ENCODE measurements around the gene GRIN3B.

- no peak for TF ChIP-seq CTCF (IDR thresholded peaks at IDR 0.05)
- no peak for TF ChIP-seq POLR2A (IDR thresholded peaks at IDR 0.05)
Observed at GRCh38 chr19:992670-993055, 7.6 kb upstream of the GRIN3B start.

All from uterus (tissue), 2 donors.